H1 (cell line): ENCODE results near the gene CLDN12. TPM values are rescaled to one million over a fixed set of nuclear protein-coding genes. Genes with fewer than 3 reads are reported as not detected.

Source experiments
- CTCF ChIA-PET: fragments of 300-600 bp; sonication (Branson Sonifier 250); formaldehyde crosslinking; loops from one replicate; lab custom pipeline; 2021; ENCODE audit not compliant: partially characterized antibody; lab: Charles Lee
- POLR2A ChIA-PET: fragments of 300-600 bp; sonication (Branson Sonifier 250); formaldehyde crosslinking; loops from one replicate; lab custom pipeline; 2021; ENCODE audit warnings: inconsistent platforms; ENCODE audit not compliant: partially characterized antibody; lab: Charles Lee
- DNase-seq, 2 experiments: peaks; one replicate each; pipeline versions ENCODE4 v3.0.0 to v3.0.0-alpha.2; 2010 to 2022; ENCODE audit warnings: low spot score in 2 of 2, low read depth in 1 of 2, mixed read lengths in 1 of 2
- FAIRE-seq: peaks from 2 replicates; lab custom pipeline; 2011; peaks lifted over from hg19 to GRCh38; lab: Jason Lieb, UNC
- H2AFZ ChIP-seq: 2 replicates; pipeline ENCODE4 v1.8.1; 2012; ENCODE audit warnings: low read length, inconsistent platforms
- H2AK5ac ChIP-seq: 2 replicates; pipeline ENCODE4 v1.6.1; 2013; ENCODE audit warnings: low read depth, low read length
- H2BK120ac ChIP-seq: replicated peaks from 2 replicates; pipeline ENCODE3; 2013; ENCODE audit warnings: low read depth, low read length, inconsistent platforms
- H2BK12ac ChIP-seq: 2 replicates; pipeline ENCODE4 v1.6.1; 2013; ENCODE audit warnings: low read depth, low read length
- H2BK15ac ChIP-seq: 2 replicates; pipeline ENCODE4 v1.6.1; 2013; ENCODE audit warnings: low read length
- H2BK20ac ChIP-seq: 2 replicates; pipeline ENCODE4 v1.6.1; 2013; ENCODE audit warnings: low read length
- H2BK5ac ChIP-seq: 2 replicates; pipeline ENCODE4 v1.6.1; 2013; ENCODE audit warnings: low read depth, low read length
- H3K14ac ChIP-seq: 2 replicates; pipeline ENCODE4 v1.6.1; 2013; ENCODE audit warnings: inconsistent platforms; ENCODE audit not compliant: insufficient read length
- H3K18ac ChIP-seq: 2 replicates; pipeline ENCODE4 v1.6.1; 2013; ENCODE audit warnings: low read length; ENCODE audit errors: extremely low read depth
- H3K23ac ChIP-seq: 2 replicates; pipeline ENCODE4 v1.6.1; 2013; ENCODE audit warnings: inconsistent platforms; ENCODE audit not compliant: insufficient read length
- H3K23me2 ChIP-seq: 2 replicates; pipeline ENCODE4 v1.6.1; 2013; ENCODE audit warnings: low read depth, low read length
- H3K27ac ChIP-seq: 2 replicates; pipeline ENCODE4 v1.6.1; 2011; ENCODE audit warnings: low read depth, low read length, inconsistent platforms
- H3K27me3 ChIP-seq, 4 experiments: replicated peaks in 1 of 4; 1 replicate in 1 of 4; 2 replicates in 3 of 4; pipeline versions ENCODE4 v1.6.1 to v1.8.1; 2011 to 2013; ENCODE audit warnings: low read length in 3 of 4, mild to moderate bottlenecking in 3 of 4, inconsistent platforms in 2 of 4, mixed read lengths in 2 of 4, moderate library complexity in 1 of 4; ENCODE audit not compliant: control insufficient read depth in 3 of 4, insufficient read depth in 3 of 4; ENCODE audit errors: extremely low read depth in 1 of 4
- H3K36me3 ChIP-seq, 4 experiments: 2 replicates each; pipeline versions ENCODE4 v1.6.1 to v1.8.1; 2011 to 2013; ENCODE audit warnings: mild to moderate bottlenecking in 4 of 4, low read length in 3 of 4, moderate library complexity in 2 of 4, control low read depth in 1 of 4, inconsistent platforms in 1 of 4; ENCODE audit not compliant: insufficient read depth in 4 of 4, control insufficient read depth in 2 of 4
- H3K4ac ChIP-seq: replicated peaks from 2 replicates; pipeline ENCODE3; 2013; ENCODE audit warnings: low read length, low read depth, mixed read lengths, inconsistent platforms; ENCODE audit not compliant: insufficient read length
- H3K4me1 ChIP-seq, 4 experiments: replicated peaks in 1 of 4; 1 replicate in 1 of 4; 2 replicates in 3 of 4; pipeline versions ENCODE4 v1.6.1 to v1.8.1; 2011 to 2013; ENCODE audit warnings: low read length in 3 of 4, inconsistent platforms in 2 of 4, mixed read lengths in 1 of 4; ENCODE audit not compliant: insufficient read depth in 4 of 4, control insufficient read depth in 3 of 4
- H3K4me2 ChIP-seq, 2 experiments: 2 replicates each; pipeline versions ENCODE4 v1.6.1 to v1.8.1; 2011 to 2013; ENCODE audit warnings: low read depth in 2 of 2, low read length in 2 of 2, control low read depth in 1 of 2, inconsistent platforms in 1 of 2, mild to moderate bottlenecking in 1 of 2; ENCODE audit not compliant: insufficient read depth in 1 of 2
- H3K4me3 ChIP-seq, 4 experiments: fragments of 200-600, 300-600 bp in 1 of 4; sonication (generic), shearing (Covaris generic), sonication (Bioruptor Twin) in 1 of 4; 2 replicates each; pipeline versions ENCODE4 v1.5.1 to v1.8.1; 2011 to 2016; ENCODE audit warnings: low read length in 4 of 4, low read depth in 3 of 4, control low read depth in 2 of 4, inconsistent platforms in 2 of 4, mild to moderate bottlenecking in 2 of 4, mixed read lengths in 1 of 4, moderate library complexity in 1 of 4; ENCODE audit not compliant: insufficient read depth in 2 of 4; ENCODE audit errors: extremely low read depth in 1 of 4
- H3K56ac ChIP-seq: replicated peaks from 2 replicates; pipeline ENCODE3; 2013; ENCODE audit warnings: low read depth, mild to moderate bottlenecking, mixed read lengths, low read length, inconsistent platforms; ENCODE audit not compliant: insufficient read length
- H3K79me1 ChIP-seq: 2 replicates; pipeline ENCODE4 v1.6.1; 2013; ENCODE audit warnings: low read depth, low read length, control low read depth
- H3K79me2 ChIP-seq, 2 experiments: 2 replicates each; pipeline versions ENCODE4 v1.6.1 to v1.8.1; 2012 to 2013; ENCODE audit warnings: low read length in 2 of 2, mild to moderate bottlenecking in 2 of 2, inconsistent platforms in 1 of 2; ENCODE audit not compliant: insufficient read depth in 2 of 2, control insufficient read depth in 1 of 2
- H3K9ac ChIP-seq, 4 experiments: replicated peaks in 1 of 4; 1 replicate in 1 of 4; 2 replicates in 3 of 4; pipeline versions ENCODE4 v1.6.1 to v1.8.1; 2011 to 2013; ENCODE audit warnings: low read depth in 3 of 4, low read length in 3 of 4, control low read depth in 2 of 4, mild to moderate bottlenecking in 2 of 4, moderate library complexity in 2 of 4, inconsistent platforms in 1 of 4; ENCODE audit errors: extremely low read depth in 1 of 4
- H3K9me3 ChIP-seq, 2 experiments: 2 replicates each; pipeline versions ENCODE4 v1.6.1 to v1.8.1; 2012 to 2013; ENCODE audit warnings: mild to moderate bottlenecking in 2 of 2, moderate library complexity in 2 of 2, control low read depth in 1 of 2, inconsistent platforms in 1 of 2, low read depth in 1 of 2, low read length in 1 of 2, mixed read lengths in 1 of 2; ENCODE audit not compliant: insufficient read depth in 2 of 2
- H4K20me1 ChIP-seq, 2 experiments: replicated peaks in 1 of 2; 2 replicates each; pipeline versions ENCODE3 to v1.8.1; 2011 to 2013; ENCODE audit warnings: inconsistent platforms in 2 of 2, low read length in 2 of 2, mild to moderate bottlenecking in 1 of 2; ENCODE audit not compliant: insufficient read depth in 2 of 2, control insufficient read depth in 1 of 2
- H4K5ac ChIP-seq: 2 replicates; pipeline ENCODE4 v1.6.1; 2013; ENCODE audit warnings: low read length, low read depth, mixed read lengths, inconsistent platforms; ENCODE audit not compliant: insufficient read length
- H4K8ac ChIP-seq: 2 replicates; pipeline ENCODE4 v1.8.0; 2013; ENCODE audit warnings: mild to moderate bottlenecking, moderate library complexity, low read length, inconsistent platforms; ENCODE audit not compliant: insufficient read depth; ENCODE audit errors: extremely low read depth
- H4K91ac ChIP-seq: replicated peaks from 2 replicates; pipeline ENCODE3; 2013; ENCODE audit warnings: low read length, mixed read lengths, inconsistent platforms; ENCODE audit not compliant: insufficient read length
- ATF2 ChIP-seq: IDR thresholded peaks from 2 replicates; pipeline ENCODE4 v1.6.1; 2012; ENCODE audit warnings: low read length, inconsistent platforms
- EZH2 ChIP-seq: fragments of 200-600 bp; sonication (generic); IDR thresholded peaks from 2 replicates; pipeline ENCODE4 v1.7.1; 2012; ENCODE audit warnings: low read depth, mild to moderate bottlenecking, moderate library complexity, low read length, inconsistent platforms; ENCODE audit not compliant: severe bottlenecking
- KDM5A ChIP-seq: fragments of 200-600 bp; IDR thresholded peaks from 2 replicates; pipeline ENCODE4 v1.7.1; 2012; ENCODE audit warnings: mild to moderate bottlenecking, low read length, inconsistent platforms, mixed read lengths
- POU5F1 ChIP-seq: IDR thresholded peaks from 2 replicates; pipeline ENCODE4 v1.6.1; 2011; ENCODE audit warnings: low read depth, mild to moderate bottlenecking, low read length, moderate library complexity
- RNF2 ChIP-seq: fragments of 200-900, 300-1000 bp; sonication (generic); IDR thresholded peaks from 2 replicates; pipeline ENCODE4 v1.7.1; 2016; ENCODE audit warnings: borderline replicate concordance, low read depth, mild to moderate bottlenecking, antibody characterized with exemption, low read length; ENCODE audit not compliant: poor library complexity, severe bottlenecking; ENCODE audit errors: missing control alignments
- SAP30 ChIP-seq: fragments of 300-600 bp; sonication (generic); IDR thresholded peaks from 2 replicates; pipeline ENCODE4 v1.7.1; 2012; ENCODE audit warnings: low read length, moderate library complexity, mild to moderate bottlenecking, inconsistent platforms; ENCODE audit not compliant: insufficient read depth, insufficient replicate concordance
- SIN3A ChIP-seq, 2 experiments: IDR thresholded peaks in 1 of 2; conservative IDR thresholded peaks in 1 of 2; 2 replicates each; pipeline ENCODE4 v1.6.1; 2011 to 2012; ENCODE audit warnings: low read length in 2 of 2, improper control_type of control experiment in 1 of 2, low read depth in 1 of 2, mild to moderate bottlenecking in 1 of 2
- SIX5 ChIP-seq: IDR thresholded peaks from 2 replicates; pipeline ENCODE4 v1.6.1; 2011; ENCODE audit warnings: mild to moderate bottlenecking, low read depth, low read length
- SP1 ChIP-seq: IDR thresholded peaks from 2 replicates; pipeline ENCODE4 v1.6.1; 2011; ENCODE audit warnings: low read depth, low read length
- SP4 ChIP-seq: IDR thresholded peaks from 2 replicates; pipeline ENCODE4 v1.6.1; 2012; ENCODE audit warnings: low read length, inconsistent platforms
- SRF ChIP-seq: IDR thresholded peaks from 2 replicates; pipeline ENCODE4 v1.6.1; 2011; ENCODE audit warnings: mild to moderate bottlenecking, low read depth, low read length, moderate library complexity
- TEAD4 ChIP-seq: IDR thresholded peaks from 2 replicates; pipeline ENCODE4 v1.6.1; 2012; ENCODE audit warnings: low read depth, low read length, inconsistent platforms, mixed read lengths
- WGBS, 2 experiments: shearing (Covaris generic) in 1 of 2; methylation state at CpG; one replicate each; pipeline versions ENCODE4 v1.1.6 to v1.1.7; 2013 to 2015; ENCODE audit warnings: low lambda C conversion rate in 2 of 2, mixed read lengths in 2 of 2, inconsistent platforms in 1 of 2, low coverage in 1 of 2, missing lambda C conversion rate in 1 of 2; ENCODE audit not compliant: insufficient replicate concordance in 2 of 2, insufficient coverage in 1 of 2, insufficient read length in 1 of 2; ENCODE audit errors: extremely low coverage in 1 of 2, missing lambda C conversion rate in 1 of 2; 5-methylcytosine and 5-hydroxymethylcytosine counted together
- polyA plus RNA-seq, 7 experiments: library from polyadenylated mRNA; depleted of rRNA in 3 of 7; stranded (reverse) in 5 of 7; unstranded in 2 of 7; fragments of >200 nt in 5 of 7; fragments of 200-250 nt in 2 of 7; gene quantifications; 1 replicate in 5 of 7; 2 replicates in 1 of 7; 4 replicates in 1 of 7; pipeline versions ENCODE4 v1.2.1 to v1.2.3, GENCODE V29; 2011 to 2013; ENCODE audit warnings: missing spikeins in 2 of 7, mixed read lengths in 2 of 7
- total RNA-seq: library from RNA; stranded (reverse); fragmentation: NEBNext Ultra II Directional; extraction: Animal tissue kit (Norgen Biotek cat#: 25700); gene quantifications from 2 replicates; pipeline ENCODE4 v1.2.1, GENCODE V29; 2021

Gene CLDN12
- total and polyA plus RNA-seq, 2 of the 8 experiments (the other 6 are each of a cell fraction or from before 2014, with no cell fraction given): 49.2 to 127 TPM

- Histone ChIP-seq H3K27me3 (no peaks in the 10 kb centered on the region; a peak in 1 of 7 replicates), H3K79me1 (no peaks in the 10 kb centered on the region), H3K4ac (no peak overlapping the region), H2AFZ (peak overlapping the region; percentile 84), H2AK5ac (no peak overlapping the region), H4K8ac (no peak overlapping the region), H3K79me2 (peaks cover 0 to 17% of the 10 kb centered on the region in 2 experiments; a peak in 2 of 4 replicates), H3K23me2 (peaks cover 4% of the 10 kb centered on the region; the same call in 1 of the 2 replicates), H4K5ac (no peak overlapping the region), H3K4me2 (peak overlapping the region; percentile 66 to 72), H2BK5ac (no peak overlapping the region), H3K9ac (no peak overlapping the region), H3K9me3 (no peaks in the 10 kb centered on the region), H4K91ac (no peak overlapping the region), H2BK15ac (no peak overlapping the region), H3K56ac (no peak overlapping the region), H2BK120ac (no peak overlapping the region), H4K20me1 (no peaks in the 10 kb centered on the region), H3K18ac (no peak overlapping the region), H3K14ac (no peak overlapping the region), H2BK20ac (no peak overlapping the region), H3K23ac (no peak overlapping the region), H3K27ac (no peak overlapping the region), H2BK12ac (no peak overlapping the region), H3K36me3 (peaks cover 0 to 20% (median 9%) of the 10 kb centered on the region in 4 experiments; a peak in 6 of 8 replicates), H3K4me3 (peak overlapping the region; percentile 76 to 84 (median 80); a peak in 7 of 8 replicates), H3K4me1 (no peaks in the 10 kb centered on the region)
- POLR2A ChIA-PET: interaction anchor here (0.7 to 1.7 kb wide), 4 partner anchors 9 to 191 kb away, joined by 3 to 6 read pairs (median 4); partner anchors contain the start of gene STEAP2
- WGBS, 2 experiments: 58% methylated on average over 1 of the region's 1 CpG; no CpG with 5 or more reads in 1 of the 2 experiments
- DNase-seq (no peak), FAIRE-seq (no peak)
- CTCF ChIA-PET: interaction anchor here (0.7 to 1.7 kb wide), 5 partner anchors 9 to 81 kb away, joined by 3 to 5 read pairs (median 3); no protein-coding TSS in a partner anchor
- TF ChIP-seq SP1: no peak
- no peak for TF ChIP-seq RNF2
- TF ChIP-seq SRF: no peak
- no peak for TF ChIP-seq SAP30
- TF ChIP-seq SIN3A (conservative IDR thresholded peaks at IDR 0.05 in 1 of 2, IDR thresholded peaks at IDR 0.05 in 1 of 2; ENCODE audit: low read depth in 1 of 2, low read length in 2 of 2): no peak
- no peak for TF ChIP-seq SIX5
- no peak for TF ChIP-seq ATF2
- no peak for TF ChIP-seq KDM5A
- TF ChIP-seq EZH2: no peak
- no peak for TF ChIP-seq TEAD4
- no peak for TF ChIP-seq SP4
- no peak for TF ChIP-seq POU5F1
Measured at GRCh38 chr7:90402785-90403173, 482 bp upstream of the CLDN12 start.
